IgD-negative memory B cell (primary cell): ENCODE results near the gene COL5A1. TPM values are rescaled to one million over a fixed set of nuclear protein-coding genes. Genes with fewer than 3 reads are reported as not detected.
A peak's percentile ranks its signal among the peaks of the same experiment; 100 is the strongest.

Source experiments
- H3K27ac Mint-ChIP-seq, 3 donors: one replicate each; pipeline ENCODE4 v1.8.0; 2020 to 2022; ENCODE audit warnings: mild to moderate bottlenecking in 3 of 3, mixed read lengths in 3 of 3, moderate library complexity in 1 of 3
- H3K27me3 Mint-ChIP-seq: one replicate; pipeline ENCODE4 v1.8.0; 2021; ENCODE audit warnings: mixed read lengths
- H3K36me3 Mint-ChIP-seq: one replicate; pipeline ENCODE4 v1.8.0; 2020; ENCODE audit warnings: mild to moderate bottlenecking, mixed read lengths
- H3K4me1 Mint-ChIP-seq, 3 donors: one replicate each; pipeline ENCODE4 v1.8.0; 2020 to 2022; ENCODE audit warnings: mixed read lengths in 3 of 3, mild to moderate bottlenecking in 1 of 3
- H3K4me3 Mint-ChIP-seq, 4 donors: one replicate each; pipeline ENCODE4 v1.8.0; 2020 to 2022; ENCODE audit warnings: mild to moderate bottlenecking in 4 of 4, mixed read lengths in 4 of 4, moderate library complexity in 3 of 4
- H3K9me3 Mint-ChIP-seq, 3 donors: one replicate each; pipeline ENCODE4 v1.8.0; 2020 to 2021; ENCODE audit warnings: mixed read lengths in 3 of 3, mild to moderate bottlenecking in 1 of 3
- polyA plus RNA-seq: library from polyadenylated mRNA; unstranded; fragments of 300-500 nt; fragmentation: Illumina TruSeq; gene quantifications from one replicate; pipeline ENCODE4 v1.2.3, GENCODE V29; 2021

Gene COL5A1
- polyA plus RNA-seq, 1 donor from 2014 or later: not detected

DNA sequence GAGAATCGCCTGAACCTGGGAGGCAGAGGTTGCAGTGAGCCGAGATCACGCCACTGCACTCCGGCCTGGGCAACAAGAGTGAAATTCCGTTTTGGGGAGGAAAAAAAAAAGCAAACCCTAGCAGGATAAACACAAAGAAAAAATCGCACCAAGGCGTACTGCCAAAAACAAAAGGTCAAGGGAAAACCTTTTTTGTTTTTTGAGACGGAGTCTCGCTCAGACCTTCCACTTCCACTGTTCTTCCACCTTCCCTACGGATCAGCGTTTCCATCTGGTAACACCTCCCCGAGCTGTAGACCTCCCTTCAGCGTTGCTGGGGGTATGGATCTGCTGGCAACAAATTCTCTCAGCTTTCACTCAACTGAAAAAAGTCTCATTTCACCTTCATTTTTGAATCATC lies 218.9 kb downstream of the COL5A1 start:
- no peak overlapping the region for H3K27ac Mint-ChIP-seq
- H3K4me3 Mint-ChIP-seq: no peak overlapping the region
- no peaks in the 10 kb centered on the region for H3K4me1 Mint-ChIP-seq
- H3K36me3 Mint-ChIP-seq: no peaks in the 10 kb centered on the region
- peaks cover 9% of the 10 kb centered on the region for H3K27me3 Mint-ChIP-seq
- H3K9me3 Mint-ChIP-seq: peaks cover 5 to 8% (median 6%) of the 10 kb centered on the region in 3 donors

GRCh38 chr9:134861595-134862334 lies 220.2 kb downstream of the COL5A1 start:
- Mint-ChIP-seq H3K36me3 (no peaks in the 10 kb centered on the region), H3K27ac (no peak overlapping the region), H3K4me3 (no peak overlapping the region), H3K27me3 (peaks cover 8% of the 10 kb centered on the region), H3K9me3 (peaks cover 5 to 8% (median 6%) of the 10 kb centered on the region in 3 donors), H3K4me1 (no peaks in the 10 kb centered on the region)

- no peaks in the 10 kb centered on the region for H3K27me3 Mint-ChIP-seq
- H3K9me3 Mint-ChIP-seq: peaks cover 3 to 8% (median 5%) of the 10 kb centered on the region in 3 donors
- H3K27ac Mint-ChIP-seq: no peak overlapping the region
- no peaks in the 10 kb centered on the region for H3K4me1 Mint-ChIP-seq
- no peak overlapping the region for H3K4me3 Mint-ChIP-seq
- no peaks in the 10 kb centered on the region for H3K36me3 Mint-ChIP-seq
Measured at GRCh38 chr9:134863306-134863902, 221.8 kb downstream of the COL5A1 start.

GRCh38 chr9:134863941-134864820 lies 222.6 kb downstream of the COL5A1 start:
- Mint-ChIP-seq H3K4me3 (no peak overlapping the region), H3K36me3 (no peaks in the 10 kb centered on the region), H3K9me3 (peaks cover 3 to 8% (median 5%) of the 10 kb centered on the region in 3 donors), H3K4me1 (peaks cover 0 to 2% (median 0%) of the 10 kb centered on the region in 3 donors), H3K27ac (no peak overlapping the region), H3K27me3 (no peaks in the 10 kb centered on the region)

GRCh38 chr9:134864821-134865190 lies 223.2 kb downstream of the COL5A1 start:
- no peaks in the 10 kb centered on the region for H3K27me3 Mint-ChIP-seq
- peaks cover 3 to 8% (median 7%) of the 10 kb centered on the region in 3 donors for H3K9me3 Mint-ChIP-seq
- peaks cover 0 to 6% (median 2%) of the 10 kb centered on the region in 3 donors for H3K4me1 Mint-ChIP-seq
- no peaks in the 10 kb centered on the region for H3K36me3 Mint-ChIP-seq
- no peak overlapping the region for H3K4me3 Mint-ChIP-seq
- H3K27ac Mint-ChIP-seq: no peak overlapping the region

GRCh38 chr9:134867917-134868750 lies 226.5 kb downstream of the COL5A1 start:
- Mint-ChIP-seq H3K4me1 (peaks cover 0 to 6% (median 2%) of the 10 kb centered on the region in 3 donors), H3K9me3 (peaks cover 0 to 4% (median 3%) of the 10 kb centered on the region in 3 donors), H3K27ac (peak overlapping the region in 1 of 3 donors; percentile 64), H3K27me3 (no peaks in the 10 kb centered on the region), H3K4me3 (peak overlapping the region in 1 of 4 donors; percentile 49), H3K36me3 (peaks cover 1% of the 10 kb centered on the region)

- Mint-ChIP-seq H3K27me3 (no peaks in the 10 kb centered on the region), H3K36me3 (peaks cover 1% of the 10 kb centered on the region), H3K4me3 (peak overlapping the region in 1 of 4 donors; percentile 73), H3K27ac (peak overlapping the region in 1 of 3 donors; percentile 64), H3K9me3 (peaks cover 0 to 5% (median 4%) of the 10 kb centered on the region in 3 donors), H3K4me1 (peaks cover 0 to 6% (median 2%) of the 10 kb centered on the region in 3 donors)
Measured at GRCh38 chr9:134868751-134869553, 227.3 kb downstream of the COL5A1 start.

DNA sequence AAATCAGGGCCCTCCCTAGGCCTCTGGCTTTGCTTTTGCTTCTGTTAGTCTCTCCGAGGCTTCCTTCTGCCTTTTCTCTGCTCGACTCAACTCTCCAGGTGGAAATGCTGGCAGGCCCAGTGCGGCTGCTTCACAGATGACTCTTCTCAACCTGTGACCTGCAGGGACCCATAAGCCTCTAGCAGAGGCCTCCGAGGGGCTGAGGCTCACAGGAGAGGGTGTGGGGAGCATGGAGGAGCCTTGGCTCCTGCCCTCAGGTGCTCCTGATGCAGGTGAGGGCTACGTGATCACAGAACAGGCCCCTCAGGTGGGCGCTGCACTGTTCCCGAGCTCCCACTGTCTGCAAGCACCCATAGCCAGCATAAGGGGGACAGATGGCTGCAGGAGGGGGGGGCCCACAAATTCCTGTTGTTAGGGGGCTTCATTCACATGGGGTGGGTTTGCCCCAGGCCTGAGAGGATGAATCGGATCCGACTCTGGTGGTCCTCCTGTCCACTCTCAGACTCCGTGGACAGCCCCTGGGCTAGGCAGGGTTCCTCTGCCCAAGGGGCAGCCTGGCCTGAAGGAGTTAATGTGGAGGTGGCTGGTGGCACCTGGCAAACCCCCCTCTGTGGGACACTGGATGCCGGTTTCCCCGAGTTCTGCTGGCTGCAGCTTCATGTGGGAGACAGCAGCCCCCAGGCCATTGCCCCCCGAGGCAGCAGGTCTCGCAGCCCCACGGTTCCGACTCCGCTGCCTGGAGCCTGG lies 228.1 kb downstream of the COL5A1 start:
- H3K36me3 Mint-ChIP-seq: peaks cover 1% of the 10 kb centered on the region
- peaks cover 0 to 5% (median 4%) of the 10 kb centered on the region in 3 donors for H3K9me3 Mint-ChIP-seq
- H3K4me1 Mint-ChIP-seq: peaks cover 0 to 6% (median 2%) of the 10 kb centered on the region in 3 donors
- peak overlapping the region in 1 of 4 donors; percentile 73 for H3K4me3 Mint-ChIP-seq
- H3K27me3 Mint-ChIP-seq: no peaks in the 10 kb centered on the region
- H3K27ac Mint-ChIP-seq: no peak overlapping the region

- Mint-ChIP-seq H3K9me3 (peaks cover 0 to 5% (median 4%) of the 10 kb centered on the region in 3 donors), H3K36me3 (peaks cover 1% of the 10 kb centered on the region), H3K4me1 (peaks cover 0 to 6% (median 2%) of the 10 kb centered on the region in 3 donors), H3K27me3 (no peaks in the 10 kb centered on the region), H3K4me3 (peak overlapping the region in 1 of 4 donors; percentile 23), H3K27ac (no peak overlapping the region)
Measured at GRCh38 chr9:134870301-134870694, 228.7 kb downstream of the COL5A1 start.

- peaks cover 0 to 6% (median 2%) of the 10 kb centered on the region in 3 donors for H3K4me1 Mint-ChIP-seq
- H3K27ac Mint-ChIP-seq: no peak overlapping the region
- H3K27me3 Mint-ChIP-seq: no peaks in the 10 kb centered on the region
- H3K36me3 Mint-ChIP-seq: peaks cover 1% of the 10 kb centered on the region
- no peak overlapping the region for H3K4me3 Mint-ChIP-seq
- peaks cover 0 to 5% (median 4%) of the 10 kb centered on the region in 3 donors for H3K9me3 Mint-ChIP-seq
Measured at GRCh38 chr9:134870746-134871662, 229.4 kb downstream of the COL5A1 start.

DNA sequence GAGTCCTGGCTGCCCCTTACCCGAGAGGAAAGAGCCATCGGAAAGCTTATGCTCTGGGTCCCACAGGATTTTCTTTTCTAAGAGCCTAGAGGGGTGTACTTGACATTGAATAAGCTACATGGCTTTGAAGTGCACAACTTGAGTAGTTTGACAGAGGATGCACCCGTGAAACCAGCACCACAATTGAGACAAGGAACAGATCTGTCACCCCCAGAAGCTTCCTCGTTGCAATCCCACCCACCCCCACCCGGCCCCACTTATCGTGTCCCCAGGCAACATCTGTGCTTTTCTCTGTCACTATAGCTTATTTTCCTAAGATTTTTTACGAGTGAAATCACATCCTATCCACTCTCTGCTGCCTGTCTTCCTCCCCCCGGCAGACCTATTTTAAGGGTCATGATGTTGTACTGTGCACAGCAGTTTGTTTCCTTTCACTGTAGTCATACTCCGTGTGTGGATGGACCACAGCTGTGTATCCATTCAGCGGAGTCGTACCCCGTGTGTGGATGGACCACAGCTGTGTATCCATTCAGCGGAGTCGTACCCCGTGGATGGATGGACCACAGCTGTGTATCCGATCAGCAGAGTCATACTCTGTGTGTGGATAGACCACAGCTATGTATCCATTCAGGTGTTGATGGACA lies 230.2 kb downstream of the COL5A1 start:
- peaks cover 0 to 5% (median 4%) of the 10 kb centered on the region in 3 donors for H3K9me3 Mint-ChIP-seq
- H3K36me3 Mint-ChIP-seq: peaks cover 1% of the 10 kb centered on the region
- no peaks in the 10 kb centered on the region for H3K27me3 Mint-ChIP-seq
- H3K27ac Mint-ChIP-seq: no peak overlapping the region
- H3K4me1 Mint-ChIP-seq: peaks cover 0 to 6% (median 2%) of the 10 kb centered on the region in 3 donors
- peak overlapping the region in 1 of 4 donors; percentile 14 for H3K4me3 Mint-ChIP-seq
